Gastrocnemius medialis (tissue), 4 donors: ENCODE data around the gene FBXO42. TPM values are rescaled to one million over a fixed set of nuclear protein-coding genes. Genes with fewer than 3 reads are reported as not detected.

Experiments used
- ATAC-seq, 2 donors: fragments of 150-250 bp; one replicate each; pipeline ENCODE4 v1.9.1; 2016
- DNase-seq, 2 donors: peaks; one replicate each; pipeline ENCODE4 v3.0.0-alpha.2; 2019
- H3K27ac ChIP-seq, 4 donors: fragments of 200-600 bp; sonication (generic); 1 replicate in 1 of 4; 2 replicates in 3 of 4; pipeline ENCODE4 v1.5.1; 2016 to 2018; ENCODE audit warnings: mild to moderate bottlenecking in 2 of 4, moderate library complexity in 1 of 4
- H3K27me3 ChIP-seq, 3 donors: fragments of 200-600 bp; sonication (generic) in 2 of 3; 1 replicate in 1 of 3; 2 replicates in 2 of 3; pipeline versions ENCODE4 v1.5.1 to v1.6.0; 2016 to 2019; ENCODE audit warnings: mild to moderate bottlenecking in 1 of 3, moderate library complexity in 1 of 3
- H3K36me3 ChIP-seq, 2 donors: fragments of 200-600 bp; sonication (generic) in 1 of 2; one replicate each; pipeline ENCODE4 v1.5.1; 2017 to 2018
- H3K4me1 ChIP-seq, 2 donors: fragments of 200-600 bp; sonication (generic) in 1 of 2; one replicate each; pipeline ENCODE4 v1.5.1; 2016 to 2017; ENCODE audit warnings: mild to moderate bottlenecking in 2 of 2
- H3K4me3 ChIP-seq, 4 donors: fragments of 200-600 bp; sonication (generic) in 3 of 4; 1 replicate in 1 of 4; 2 replicates in 3 of 4; pipeline ENCODE4 v1.5.1; 2016 to 2019; ENCODE audit warnings: mild to moderate bottlenecking in 2 of 4
- H3K9me3 ChIP-seq, 3 donors: fragments of 200-600 bp; sonication (generic) in 2 of 3; 1 replicate in 1 of 3; 2 replicates in 2 of 3; pipeline ENCODE4 v1.5.1; 2016 to 2019
- CTCF ChIP-seq, 5 experiments: fragments of 450-650 bp in 3 of 5; fragments of 200-600 bp in 2 of 5; sonication (generic) in 2 of 5; IDR thresholded peaks in 4 of 5; conservative IDR thresholded peaks in 1 of 5; 1 replicate in 4 of 5; 2 replicates in 1 of 5; pipeline ENCODE4 v1.5.1; 2016 to 2019; ENCODE audit warnings: antibody characterized with exemption in 5 of 5, mild to moderate bottlenecking in 3 of 5, moderate library complexity in 3 of 5
- POLR2A ChIP-seq, 2 donors: fragments of 450-650 bp; IDR thresholded peaks; one replicate each; pipeline ENCODE4 v1.6.1; 2017; ENCODE audit warnings: antibody characterized with exemption in 2 of 2, mild to moderate bottlenecking in 2 of 2, moderate library complexity in 2 of 2
- in situ Hi-C, 4 donors: fragments of 200-750 bp; cut with MboI; loops; one replicate each; pipeline versions ENCODE4 v1.15.0 to v1.8.0; 2017; ENCODE audit warnings: low sequenced_read_pairs in 4 of 4
- intact Hi-C: fragments of 100-400 bp; cut with DNase I; formaldehyde crosslinking; loops from one replicate; pipeline ENCODE4 v1.15.1; 2023; ENCODE audit warnings: low total_unique reads
- total RNA-seq, 4 donors: library from RNA; depleted of rRNA; stranded (reverse); fragments of >200 nt; gene quantifications; one replicate each; pipeline versions ENCODE4 v1.1.0 to v1.2.3, GENCODE V29; 2016

FBXO42 gene
- total RNA-seq, 4 donors from 2014 or later: 23.1 to 32.4 (median 27.2) TPM

DNA sequence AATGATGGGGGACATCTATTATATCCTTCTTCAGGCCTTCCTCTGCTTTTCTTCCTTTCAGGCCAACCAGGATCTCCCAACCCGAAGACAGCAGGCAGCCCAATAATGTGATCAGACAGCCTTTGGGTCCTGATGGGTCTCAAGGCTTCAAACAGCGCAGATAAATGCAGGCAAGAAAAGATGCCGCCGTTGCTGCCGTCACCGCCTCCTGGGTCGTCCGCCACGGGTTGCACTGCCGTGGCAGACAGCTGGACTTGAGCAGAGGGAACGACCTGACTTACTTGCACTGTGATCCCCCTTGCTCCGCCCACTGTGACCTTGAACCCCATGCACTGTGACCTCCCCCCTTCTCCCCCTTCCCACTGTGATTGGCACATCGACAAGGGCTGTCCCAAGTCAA, 42.7 kb upstream of the FBXO42 start:
- ATAC-seq: no peak
- intact Hi-C loops: loop anchor here (5.0 kb wide), 1 partner anchor 47 kb away; the partner anchor contains the start of gene NECAP2
- peaks cover 50 to 52% of the 10 kb centered on the region in 2 donors for H3K4me1 ChIP-seq
- no peak for TF ChIP-seq CTCF (IDR thresholded peaks at IDR 0.05 in 4 of 5, conservative IDR thresholded peaks at IDR 0.05 in 1 of 5)
- no peak for TF ChIP-seq POLR2A (IDR thresholded peaks at IDR 0.05)
- DNase-seq: no peak
- peaks cover 0 to 32% of the 10 kb centered on the region in 2 donors for H3K36me3 ChIP-seq
- no peak overlapping the region for H3K27ac ChIP-seq
- in situ Hi-C loops: no loop called here
- no peaks in the 10 kb centered on the region for H3K9me3 ChIP-seq
- H3K4me3 ChIP-seq: no peak overlapping the region
- no peaks in the 10 kb centered on the region for H3K27me3 ChIP-seq

DNA sequence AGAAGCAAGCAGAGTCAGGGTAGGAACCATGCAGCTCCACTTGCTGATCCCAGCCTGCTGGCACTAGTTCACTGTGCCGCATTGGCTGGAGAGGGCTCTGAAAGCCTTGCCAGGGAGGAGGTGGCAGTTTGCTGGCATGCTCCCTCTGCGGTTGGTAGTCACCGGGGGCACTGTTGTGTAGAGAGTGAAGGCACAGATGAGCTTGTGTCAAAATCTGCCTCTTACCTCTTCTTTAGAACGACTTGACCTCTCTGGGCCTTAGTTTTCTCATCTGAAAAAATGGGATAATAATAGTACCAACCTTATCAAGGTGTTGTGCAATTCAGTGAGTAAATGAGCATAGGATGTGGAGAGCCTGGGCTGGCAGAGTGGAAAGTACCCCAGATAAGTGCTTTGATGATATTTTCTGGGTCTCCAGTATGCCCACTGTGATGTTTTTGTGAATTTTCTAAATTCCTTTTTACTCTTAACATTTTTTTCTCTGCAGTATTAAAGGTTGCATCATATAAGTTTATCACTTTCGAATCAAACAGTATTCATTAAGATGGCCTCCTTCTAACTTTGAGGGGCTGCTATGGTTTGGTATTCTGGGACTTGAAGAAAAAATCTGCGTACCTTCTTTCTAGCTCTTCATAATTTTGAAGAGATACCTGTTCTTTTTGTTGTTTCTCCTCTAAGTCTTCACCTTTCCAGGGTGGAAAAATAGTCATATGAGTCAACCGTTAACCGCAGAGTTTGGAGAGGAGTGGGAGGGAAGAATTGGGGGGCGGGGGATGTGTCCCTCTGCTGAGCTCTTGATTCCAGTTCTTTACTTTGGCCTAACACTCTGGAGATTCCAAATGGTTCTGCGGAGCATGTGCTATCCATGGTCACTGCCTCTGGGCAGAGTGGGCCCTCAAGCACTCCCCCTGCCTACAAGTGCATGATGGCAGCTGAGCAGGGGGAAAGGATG, 41.6 kb upstream of the FBXO42 start:
- Histone ChIP-seq H3K36me3 (peaks cover 0 to 32% of the 10 kb centered on the region in 2 donors), H3K9me3 (no peaks in the 10 kb centered on the region), H3K27ac (peak overlapping the region in 3 of 4 donors; percentile 19 to 61 (median 29)), H3K4me1 (peaks cover 56 to 57% of the 10 kb centered on the region in 2 donors), H3K27me3 (no peaks in the 10 kb centered on the region), H3K4me3 (no peak overlapping the region)
- ATAC-seq: no peak
- DNase-seq: peak in 1 of 2 donors; percentile 29
- intact Hi-C loops: loop anchor here (5.0 kb wide), 1 partner anchor 48 kb away; the partner anchor contains the start of gene NECAP2
- in situ Hi-C loops: no loop called here
- TF ChIP-seq CTCF (IDR thresholded peaks at IDR 0.05 in 4 of 5, conservative IDR thresholded peaks at IDR 0.05 in 1 of 5) (no peak), POLR2A (IDR thresholded peaks at IDR 0.05) (no peak)

GRCh38 chr1:16392740-16393569, 40.7 kb upstream of the FBXO42 start:
- no peak for TF ChIP-seq POLR2A (IDR thresholded peaks at IDR 0.05)
- TF ChIP-seq CTCF (IDR thresholded peaks at IDR 0.05 in 4 of 5, conservative IDR thresholded peaks at IDR 0.05 in 1 of 5): no peak
- DNase-seq (no peak), ATAC-seq (no peak)
- H3K9me3 ChIP-seq: no peaks in the 10 kb centered on the region
- H3K4me3 ChIP-seq: no peak overlapping the region
- peaks cover 0 to 32% of the 10 kb centered on the region in 2 donors for H3K36me3 ChIP-seq
- intact Hi-C loops (loop anchor here (5.0 kb wide), 1 partner anchor 49 kb away; the partner anchor contains the start of gene NECAP2), in situ Hi-C loops (no loop called here)
- H3K27me3 ChIP-seq: no peaks in the 10 kb centered on the region
- H3K27ac ChIP-seq: peak overlapping the region in 3 of 4 donors; percentile 19 to 61 (median 29)
- H3K4me1 ChIP-seq: peaks cover 64 to 65% of the 10 kb centered on the region in 2 donors

- H3K4me1 ChIP-seq: peaks cover 73% of the 10 kb centered on the region in 2 donors
Observed at GRCh38 chr1:16391411-16391810, 39.1 kb upstream of the FBXO42 start.

More at GRCh38 chr1:16391411-16391810, 39.1 kb upstream of the FBXO42 start:
- intact Hi-C loops (loop anchor here (5.0 kb wide), 1 partner anchor 51 kb away; the partner anchor contains the start of gene NECAP2), in situ Hi-C loops (no loop called here)
- TF ChIP-seq CTCF (IDR thresholded peaks at IDR 0.05 in 4 of 5, conservative IDR thresholded peaks at IDR 0.05 in 1 of 5): no peak
- no peak for TF ChIP-seq POLR2A (IDR thresholded peaks at IDR 0.05)
- Histone ChIP-seq H3K27me3 (no peaks in the 10 kb centered on the region), H3K27ac (peak overlapping the region; percentile 19 to 61 (median 40)), H3K36me3 (peaks cover 0 to 30% of the 10 kb centered on the region in 2 donors), H3K9me3 (no peaks in the 10 kb centered on the region), H3K4me3 (no peak overlapping the region)
- no peak for DNase-seq
- ATAC-seq: peak in 1 of 2 donors; percentile 27
